ENCODE data around the gene RPTOR. TPM values are rescaled to one million over a fixed set of nuclear protein-coding genes. Genes with fewer than 3 reads are reported as not detected.
"Not testable (repeated sequence)": the region's sequence is repeated elsewhere in the genome, so short reads cannot be mapped to it uniquely, and the experiment has no call there.

RPTOR gene
- total RNA-seq, 1 donor, result 45.5 TPM

DNA sequence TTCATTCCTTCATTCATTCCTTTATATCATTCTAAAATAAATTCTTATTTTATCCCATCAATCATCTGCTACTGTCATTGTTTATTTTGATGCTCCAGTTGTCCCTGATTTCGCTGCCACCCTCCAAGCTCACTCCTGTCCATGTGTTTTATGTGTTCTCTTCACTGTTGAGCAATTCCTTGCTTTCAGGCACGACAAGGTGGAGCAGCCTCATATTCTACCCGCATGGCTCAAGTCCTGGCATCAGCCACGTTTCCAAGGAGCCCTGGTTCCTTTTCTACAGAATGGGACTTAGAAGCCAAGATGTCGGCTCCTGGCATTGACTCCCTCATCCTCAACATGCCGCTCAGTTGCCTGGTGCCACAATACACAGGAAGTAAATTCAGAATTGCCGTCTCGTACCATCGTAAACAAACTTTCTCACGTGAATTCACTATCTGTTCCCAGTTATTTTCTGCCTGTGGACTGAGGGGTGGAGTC lies 139.0 kb downstream of the RPTOR start:
- DNase-seq (ENCODE audit: low read depth in 2 of 3, low spot score in 2 of 3), result no peak

DNA sequence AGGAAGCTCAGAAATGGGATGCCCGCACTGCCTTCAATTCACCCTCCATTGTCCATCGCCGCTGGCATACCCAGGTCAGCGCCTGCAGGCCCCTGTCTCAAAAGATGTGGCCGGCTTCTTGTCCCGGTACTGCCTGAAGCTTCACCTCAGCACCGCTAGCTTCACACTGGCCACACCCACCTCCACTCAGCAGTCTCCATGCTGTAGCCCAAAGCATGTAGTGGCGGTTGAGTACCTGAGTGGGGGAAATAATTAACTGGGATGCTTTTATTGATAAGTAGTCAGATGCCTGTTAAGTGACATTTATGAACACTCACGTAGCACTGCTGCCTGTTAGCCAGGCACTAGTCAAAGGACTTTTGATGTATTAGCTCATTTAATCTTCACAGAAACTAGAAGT lies 143.2 kb downstream of the RPTOR start:
- DNase-seq (ENCODE audit: low read depth in 2 of 3, low spot score in 2 of 3), result no peak

DNA sequence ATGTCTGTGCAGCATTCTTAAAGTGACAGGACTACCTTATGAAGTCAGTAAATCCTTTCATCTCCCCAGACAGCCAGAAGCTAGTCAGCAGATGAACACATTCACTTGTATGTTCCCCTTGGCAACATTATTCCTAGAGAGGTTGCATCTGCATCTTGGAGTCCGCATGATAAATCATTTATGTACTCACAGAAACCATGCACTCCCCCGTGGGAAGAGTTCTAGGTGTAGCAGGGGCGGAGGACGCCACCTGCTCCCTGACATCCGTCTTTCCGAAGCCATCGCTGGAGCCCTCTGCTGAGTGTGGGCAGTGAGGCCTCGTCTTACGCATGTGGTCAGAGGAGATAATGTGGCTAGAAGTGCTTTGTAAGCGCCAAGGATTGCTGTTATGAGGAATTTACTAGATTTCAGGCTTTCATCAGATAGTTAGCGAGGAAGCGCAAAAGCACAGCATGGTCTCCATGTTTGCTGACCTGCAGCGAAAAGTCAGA lies 144.5 kb downstream of the RPTOR start:
- no peak for DNase-seq (ENCODE audit: low read depth in 2 of 3, low spot score in 2 of 3)

DNA sequence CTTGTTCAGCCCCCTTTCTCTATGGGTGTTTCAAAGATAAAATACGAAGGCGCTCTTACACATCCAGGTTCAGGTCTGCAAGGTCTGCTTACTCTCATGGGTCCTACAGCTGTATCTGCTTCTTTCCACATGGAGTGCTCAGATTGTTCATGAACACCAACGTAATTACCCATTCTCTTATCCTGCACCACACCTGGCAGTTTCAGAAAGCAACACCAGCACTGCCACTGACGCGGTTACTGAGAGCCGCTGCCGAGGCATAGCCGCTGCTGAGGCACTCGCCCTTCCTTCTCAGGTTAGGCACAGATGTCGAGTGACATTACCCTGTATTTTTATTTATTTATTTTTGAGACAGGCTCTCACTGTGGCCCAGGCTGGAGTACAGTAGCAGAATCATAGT lies 147.1 kb downstream of the RPTOR start:
- DNase-seq (ENCODE audit: low read depth in 2 of 3, low spot score in 2 of 3), result no peak

DNA sequence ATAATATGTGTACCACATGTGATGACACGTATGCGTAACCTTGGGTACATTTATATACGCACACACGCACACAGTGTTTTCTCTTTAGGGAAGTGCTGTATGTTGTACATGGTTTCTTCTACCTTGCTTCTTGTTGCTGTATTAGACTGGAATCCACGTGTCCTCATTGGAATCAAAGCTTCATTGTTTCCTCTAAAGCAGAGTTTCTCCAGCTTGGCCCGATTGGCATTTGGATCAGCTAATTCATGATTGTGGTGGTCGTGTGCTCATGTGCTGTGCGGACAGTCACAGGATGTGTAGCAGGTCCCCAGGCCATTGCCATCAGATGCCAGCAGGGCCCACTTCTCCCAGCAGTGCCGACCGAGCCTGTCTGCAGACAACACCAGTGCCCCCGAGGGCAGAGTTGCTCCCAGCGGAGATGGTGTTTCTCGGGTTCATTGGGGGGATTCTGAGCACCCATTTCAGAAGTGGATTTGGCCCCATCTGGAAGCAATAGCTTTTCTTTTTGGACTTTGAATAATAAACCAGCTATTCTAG lies 148.4 kb downstream of the RPTOR start:
- DNase-seq (ENCODE audit: low read depth in 2 of 3, low spot score in 2 of 3), result no peak

DNA sequence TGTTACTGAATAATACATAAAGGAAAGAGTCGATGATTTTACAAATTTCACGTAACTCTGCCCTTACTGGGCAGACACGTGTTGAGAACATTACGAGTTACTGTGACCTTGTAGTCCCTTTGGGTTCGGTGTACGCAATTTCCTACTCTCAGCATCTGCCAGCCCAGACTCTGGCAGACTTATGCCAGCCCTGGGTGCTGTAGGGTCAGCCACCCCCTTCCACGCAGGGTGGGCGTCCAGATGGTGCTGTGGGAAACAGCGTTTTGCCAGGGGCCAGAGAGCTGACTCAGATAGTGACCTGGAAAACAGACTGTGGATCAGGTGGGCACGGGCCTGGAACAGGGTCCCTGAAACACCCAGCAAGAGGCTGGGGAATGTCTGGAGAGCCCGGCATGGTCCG lies 148.9 kb downstream of the RPTOR start:
- DNase-seq (ENCODE audit: low read depth in 2 of 3, low spot score in 2 of 3), result no peak

DNA sequence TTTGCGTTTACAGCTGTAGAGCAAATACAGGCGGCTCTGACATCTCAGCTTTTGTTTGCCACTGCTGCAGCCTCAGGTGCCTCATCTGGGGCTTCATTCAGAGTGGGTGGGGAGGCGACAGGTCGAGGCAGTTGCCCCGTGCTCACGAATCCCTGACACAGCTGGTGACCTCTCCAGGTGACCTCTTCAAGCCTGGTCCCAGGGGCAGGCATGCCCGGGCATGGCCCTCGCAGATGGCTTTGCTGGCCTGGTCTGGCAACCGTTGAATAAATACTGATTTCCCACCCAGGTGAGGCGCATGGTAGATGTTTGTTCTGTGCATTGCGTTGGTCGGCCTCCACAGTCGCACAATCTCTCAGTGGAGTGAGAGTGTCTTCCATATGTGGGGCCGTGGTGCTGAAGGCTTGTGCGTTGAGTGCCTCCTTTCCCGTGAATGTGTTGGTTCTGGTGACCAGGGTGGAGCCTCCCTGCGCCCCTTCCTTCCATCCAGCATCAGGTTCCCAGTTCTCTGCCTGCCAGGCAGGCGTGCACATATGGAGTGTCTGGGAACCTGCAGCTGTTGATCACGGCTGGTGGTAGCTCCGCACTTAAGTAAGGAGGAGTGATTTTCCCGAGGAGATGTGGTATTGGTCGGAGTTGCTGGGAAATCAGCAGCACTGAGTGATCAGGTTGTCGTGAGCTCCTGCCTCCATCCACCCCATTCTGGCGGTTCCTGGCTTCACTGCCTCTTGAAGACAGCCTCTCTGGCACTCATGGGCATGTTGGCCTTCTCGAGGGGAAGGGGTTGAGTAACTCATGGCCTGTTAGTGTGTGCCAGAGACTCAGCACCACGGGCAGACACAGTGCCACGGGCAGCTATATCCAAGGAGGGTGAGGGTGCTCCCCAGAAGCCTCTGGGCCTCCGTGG lies 149.7 kb downstream of the RPTOR start:
- no peak for DNase-seq (ENCODE audit: low read depth in 2 of 3, low spot score in 2 of 3)

DNA sequence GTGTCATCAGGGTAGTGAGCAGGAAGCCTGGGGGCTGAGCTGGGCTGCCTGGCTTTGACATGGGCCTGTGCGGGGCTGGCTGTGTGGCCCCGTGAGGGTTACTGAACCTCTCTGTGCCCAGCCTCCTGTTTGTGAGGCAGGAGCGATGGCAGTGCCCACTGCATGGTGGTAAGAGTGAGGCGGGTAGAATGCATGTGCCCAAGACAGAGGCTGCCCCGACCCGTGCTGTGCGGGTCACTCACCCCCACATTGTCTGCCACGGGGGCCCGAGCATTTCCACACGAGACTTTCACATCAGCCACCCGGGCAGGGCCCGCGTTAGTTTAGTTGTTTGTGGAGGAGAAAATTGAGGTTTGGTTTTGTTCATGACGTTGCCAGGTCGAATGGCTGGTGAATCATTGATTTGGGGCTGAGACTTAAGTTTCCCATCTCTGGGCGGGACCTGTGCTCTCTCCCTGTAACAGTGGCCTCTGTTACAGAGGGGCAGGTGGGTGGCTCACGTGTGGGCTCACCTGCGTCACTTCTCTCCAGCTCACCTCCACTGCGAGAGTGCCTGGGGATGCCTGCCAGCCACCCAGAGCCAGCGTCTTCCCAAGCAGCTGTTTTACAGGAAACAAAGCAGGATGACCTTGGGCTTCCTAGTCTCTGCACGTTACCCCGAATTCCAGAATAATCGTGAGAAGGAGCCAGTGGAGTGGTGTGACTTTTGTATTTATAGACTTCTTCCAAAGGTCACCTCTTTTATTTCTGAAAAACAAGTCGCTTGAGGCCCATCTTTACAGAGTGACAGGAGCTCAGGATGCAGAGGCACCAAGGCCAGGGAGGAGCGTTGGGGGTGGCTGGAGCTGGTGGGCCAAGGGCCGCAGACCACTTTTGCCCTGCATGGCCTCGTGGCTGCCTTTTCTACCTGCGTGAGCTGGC lies 150.6 kb downstream of the RPTOR start:
- DNase-seq (ENCODE audit: low read depth in 2 of 3, low spot score in 2 of 3), result no peak

DNA sequence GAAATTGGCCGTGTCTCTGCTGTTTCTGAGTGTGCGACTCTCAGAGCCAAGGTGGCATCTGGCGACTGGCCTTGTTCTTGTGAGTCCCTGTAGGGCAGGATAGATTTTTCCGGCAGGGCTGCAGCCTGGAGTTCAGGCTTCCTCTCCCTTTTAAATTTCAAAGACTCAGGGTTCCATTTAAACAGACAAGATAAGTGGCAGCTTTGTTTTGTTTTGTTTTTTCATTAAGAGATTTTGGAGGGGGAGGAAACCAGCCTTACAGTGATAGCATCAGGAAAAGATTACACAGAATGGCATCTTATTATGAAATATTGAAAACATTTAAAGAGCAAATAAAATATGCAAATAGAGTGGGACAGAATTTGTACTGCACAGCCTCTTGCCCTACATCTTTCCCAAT lies 151.3 kb downstream of the RPTOR start:
- DNase-seq (ENCODE audit: low read depth in 2 of 3, low spot score in 2 of 3), result no peak

DNA sequence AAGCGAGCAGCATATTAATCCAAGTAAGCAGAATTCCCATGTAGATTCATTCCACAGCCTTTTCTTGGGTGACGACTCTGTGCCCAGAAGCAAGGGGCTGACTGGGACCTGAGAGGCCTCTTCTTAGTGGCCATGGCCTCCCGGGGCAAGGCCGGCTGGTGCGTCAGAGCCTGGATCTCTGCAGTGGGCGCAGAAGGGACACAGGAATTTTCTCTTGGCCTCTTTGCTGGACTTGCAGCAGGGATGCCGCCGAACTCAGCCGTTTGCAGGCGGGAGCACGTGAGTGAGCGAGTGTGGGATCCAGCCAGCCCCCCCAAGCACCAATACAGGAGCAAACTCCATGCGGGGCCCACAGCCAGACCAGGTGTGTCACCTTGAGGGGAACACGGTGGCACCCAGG lies 151.8 kb downstream of the RPTOR start:
- no peak for DNase-seq (ENCODE audit: low read depth in 2 of 3, low spot score in 2 of 3)

DNA sequence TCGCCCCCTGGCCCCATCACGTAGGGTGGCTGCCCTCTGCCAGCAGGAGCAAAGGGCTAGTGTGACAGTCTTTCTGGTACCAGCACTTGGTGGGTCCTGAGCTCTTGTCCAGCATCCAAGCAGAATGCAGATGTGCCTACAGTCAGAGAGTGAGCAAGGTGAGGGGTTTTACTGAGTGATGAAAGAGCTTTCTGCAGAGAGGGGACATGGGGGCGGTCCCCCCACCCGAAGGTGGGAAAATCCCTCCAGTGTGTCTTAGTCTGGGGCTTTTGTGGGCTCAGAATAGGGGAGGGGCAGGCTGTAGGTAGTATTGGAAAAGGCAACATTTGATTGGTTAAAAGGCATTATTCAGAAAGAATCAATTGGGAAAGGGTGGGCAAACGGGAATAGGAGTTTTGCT lies 152.3 kb downstream of the RPTOR start:
- no peak for DNase-seq (ENCODE audit: low read depth in 2 of 3, low spot score in 2 of 3)

DNA sequence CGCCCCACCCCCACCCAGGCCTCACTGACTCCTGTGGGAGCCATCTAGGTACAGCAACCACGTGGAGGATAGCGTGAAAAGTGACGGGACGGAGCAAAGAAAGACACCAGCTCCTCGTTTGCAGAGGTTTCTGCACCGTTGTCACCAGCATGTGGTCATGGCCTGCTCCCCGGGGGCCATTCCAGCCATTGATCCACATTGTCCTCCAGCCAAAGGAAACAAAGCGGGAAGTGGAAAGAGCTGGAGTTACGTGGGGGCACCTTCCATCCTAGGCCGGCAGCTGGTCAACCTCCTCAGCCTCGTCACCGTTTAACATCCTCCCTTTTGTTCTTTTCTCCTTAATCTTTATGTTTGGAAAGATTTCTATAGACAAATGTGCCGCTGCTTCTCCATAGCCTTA lies 153.7 kb downstream of the RPTOR start:
- DNase-seq (ENCODE audit: low read depth in 2 of 3, low spot score in 2 of 3), result no peak

DNA sequence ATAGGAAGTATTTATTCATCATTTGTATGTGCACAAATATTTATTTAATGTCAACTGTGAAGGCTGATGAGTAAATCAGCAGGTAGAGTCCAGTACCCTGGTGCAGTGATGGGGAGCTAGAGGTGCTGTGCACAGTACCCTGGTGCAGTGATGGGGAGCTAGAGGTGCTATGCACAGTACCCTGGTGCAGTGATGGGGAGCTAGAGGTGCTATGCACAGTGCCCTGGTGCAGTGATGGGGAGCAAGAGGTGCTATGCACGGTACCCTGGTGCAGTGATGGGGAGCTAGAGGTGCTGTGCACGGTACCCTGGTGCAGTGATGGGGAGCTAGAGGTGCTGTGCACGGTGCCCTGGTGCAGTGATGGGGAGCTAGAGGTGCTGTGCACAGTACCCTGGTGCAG lies 154.6 kb downstream of the RPTOR start:
- DNase-seq (ENCODE audit: low read depth in 2 of 3, low spot score in 2 of 3), result not testable (repeated sequence)

DNA sequence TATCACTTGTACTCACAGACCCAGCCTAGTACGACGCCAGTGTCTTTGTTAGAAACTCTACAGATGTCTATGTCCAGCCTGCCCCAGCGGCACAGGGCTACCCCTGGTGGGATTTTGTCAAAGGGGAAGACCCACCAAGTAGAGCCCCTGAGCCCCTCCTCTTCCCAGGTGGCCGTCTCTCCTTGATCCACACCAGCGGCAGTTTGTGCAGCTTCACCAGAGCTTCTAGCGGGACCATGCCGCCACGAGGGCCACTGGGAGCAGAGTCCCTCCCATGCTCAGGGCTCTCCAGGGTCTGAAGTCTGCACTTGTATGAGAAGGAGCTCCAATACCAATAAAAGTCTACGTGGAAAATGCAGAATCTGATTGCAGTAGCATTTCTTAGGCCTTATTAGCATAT lies 157.1 kb downstream of the RPTOR start:
- DNase-seq (ENCODE audit: low read depth in 2 of 3, low spot score in 2 of 3), result no peak

DNA sequence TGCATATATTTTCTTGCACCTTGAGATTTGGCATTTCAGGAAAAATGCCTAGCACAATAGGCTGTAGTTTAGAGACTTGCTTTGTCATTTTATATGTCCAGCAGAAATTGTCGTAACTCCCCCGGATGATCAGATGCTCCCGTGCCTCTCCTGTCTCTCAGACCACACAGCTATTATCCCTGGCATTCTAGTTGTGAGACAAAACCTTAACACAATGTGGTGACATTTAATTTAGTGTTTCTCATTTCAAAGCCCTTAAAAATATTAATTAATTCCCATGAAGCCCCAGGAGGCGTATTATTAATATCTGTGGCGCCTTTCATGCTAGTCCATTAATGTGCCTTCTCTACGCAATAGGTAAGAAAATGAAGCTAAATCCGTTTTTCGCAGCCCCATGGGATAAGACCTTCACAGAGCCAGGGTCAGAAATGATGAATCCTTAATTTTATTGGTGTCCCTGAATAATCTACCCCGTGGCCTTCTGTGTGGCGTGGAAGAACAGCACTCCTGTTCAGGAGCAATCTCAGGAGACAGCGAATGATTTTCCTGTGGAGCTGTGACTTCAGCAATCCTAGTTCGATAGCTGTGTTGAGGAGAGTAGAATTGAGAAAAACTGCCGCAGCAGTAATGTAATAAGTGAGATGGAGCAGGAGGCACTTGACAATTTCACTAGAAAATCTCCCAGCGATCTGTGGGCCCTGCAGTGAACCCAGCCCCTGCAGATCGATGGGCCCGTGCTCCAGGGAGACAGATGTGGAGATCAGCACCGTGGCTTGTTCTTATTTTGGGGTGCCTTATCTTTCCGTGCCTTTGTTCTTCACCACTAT lies 157.9 kb downstream of the RPTOR start:
- no peak for DNase-seq (ENCODE audit: low read depth in 2 of 3, low spot score in 2 of 3)

DNA sequence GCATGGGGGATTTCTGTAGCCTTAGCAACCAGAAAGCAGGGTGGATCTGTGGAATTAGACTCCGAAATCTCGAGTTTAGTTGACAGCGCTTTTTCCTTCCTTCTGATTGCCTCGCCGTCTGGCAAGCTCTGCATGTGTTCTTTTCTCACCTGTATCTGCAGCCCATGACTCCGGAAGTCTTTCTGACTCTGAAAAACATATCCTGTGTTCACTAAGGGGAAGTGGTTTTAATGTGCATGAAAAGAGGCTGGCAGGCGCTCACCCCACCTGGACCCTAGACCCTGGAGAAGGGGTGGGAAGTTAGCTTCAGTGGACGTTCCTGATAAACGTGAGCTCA lies 158.5 kb downstream of the RPTOR start:
- peak in 2 of 3 donors; percentile 27 to 66 for DNase-seq (ENCODE audit: low read depth in 2 of 3, low spot score in 2 of 3)

DNA sequence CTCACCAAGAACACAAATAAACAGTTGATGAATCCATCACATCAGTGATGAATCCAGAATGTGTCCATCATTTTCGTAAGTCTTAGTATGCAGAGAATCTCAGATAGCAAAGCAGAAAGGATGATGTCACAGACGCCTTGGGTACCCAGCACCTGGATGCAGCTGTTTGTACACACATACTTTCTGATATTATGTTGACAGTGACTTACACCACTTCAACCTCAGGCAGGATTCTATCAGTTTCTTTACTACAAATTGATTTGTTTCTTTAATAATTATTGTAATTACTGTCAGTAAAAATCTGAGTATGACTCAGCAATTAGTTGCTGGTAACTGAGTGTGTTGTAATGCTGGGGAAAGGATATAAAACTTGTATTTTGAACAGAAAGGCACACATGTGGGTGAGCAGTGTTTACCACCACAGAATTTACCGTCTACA lies 159.8 kb downstream of the RPTOR start:
- DNase-seq (ENCODE audit: low read depth in 2 of 3, low spot score in 2 of 3), result peak in 1 of 3 donors; percentile 34

DNA sequence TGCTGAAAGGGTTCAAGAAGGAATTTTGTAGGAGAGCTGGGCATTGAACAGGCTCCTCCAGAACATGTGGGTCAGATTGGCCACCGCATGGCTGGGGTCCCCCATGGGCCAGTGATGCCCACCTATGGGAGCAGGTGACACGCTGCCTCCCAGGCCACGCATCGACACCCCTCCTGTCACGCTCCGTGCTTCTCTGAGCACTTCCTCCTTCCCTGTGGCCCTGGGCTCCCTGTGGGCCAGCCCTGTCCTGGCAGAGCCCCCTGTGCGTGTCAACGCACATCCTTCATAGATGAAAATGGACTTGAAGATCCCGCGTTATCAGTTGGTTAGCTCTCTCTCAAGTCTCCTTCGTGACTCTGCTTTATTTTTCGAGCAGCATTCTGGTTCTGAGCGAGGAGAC lies 160.3 kb downstream of the RPTOR start:
- peak in 1 of 3 donors; percentile 9 for DNase-seq (ENCODE audit: low read depth in 2 of 3, low spot score in 2 of 3)

DNA sequence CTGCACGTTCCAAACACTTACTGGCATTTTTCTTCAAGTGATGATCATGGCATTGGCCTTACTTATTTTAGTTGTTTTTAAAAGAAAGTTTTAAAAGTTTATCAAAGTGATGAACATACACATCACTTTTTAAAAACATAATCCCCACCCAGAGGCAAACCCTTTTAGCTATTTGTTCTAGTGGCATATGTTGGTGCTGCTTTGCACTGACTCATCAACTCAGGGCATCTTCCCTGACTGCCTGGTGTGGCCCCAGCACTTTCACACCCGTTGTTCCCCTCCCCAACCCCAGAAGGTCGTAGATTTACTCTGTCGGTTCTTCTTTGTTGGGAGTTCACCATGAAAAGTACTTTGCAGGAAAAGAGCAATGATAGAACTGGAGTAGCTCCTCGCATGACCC lies 161.3 kb downstream of the RPTOR start:
- no peak for DNase-seq (ENCODE audit: low read depth in 2 of 3, low spot score in 2 of 3)

DNA sequence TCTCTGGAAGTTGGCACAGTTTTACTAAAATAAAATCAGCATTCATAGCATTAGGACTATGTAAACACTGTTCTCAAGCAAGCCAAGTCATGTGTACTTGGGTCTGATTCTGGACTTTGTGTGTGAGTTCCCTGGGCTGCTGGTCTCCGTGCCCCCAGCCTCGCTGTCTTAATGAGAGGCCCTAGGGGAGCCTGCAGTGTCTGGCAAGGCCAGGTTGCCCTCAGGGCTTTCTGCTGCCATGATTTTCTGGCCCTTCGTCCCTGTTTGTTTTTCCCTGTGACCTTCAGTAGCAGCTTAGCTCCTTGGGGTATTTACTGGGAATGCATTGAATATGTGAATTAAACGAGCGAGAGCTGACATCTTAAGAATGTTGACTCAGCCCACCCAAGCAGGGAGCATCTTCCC lies 161.8 kb downstream of the RPTOR start:
- DNase-seq (ENCODE audit: low read depth in 2 of 3, low spot score in 2 of 3), result no peak

Data from hematopoietic multipotent progenitor cell (in vitro differentiated cells).